NCI-H2196 (cell line): Measurements from ENCODE around the gene SH3BP4.

Experiments
- DNase-seq: peaks from one replicate; lab custom pipeline; 2025; ENCODE audit not compliant: unreplicated experiment; lab: John Stamatoyannopoulos, UW

The SH3BP4 gene, protein sequence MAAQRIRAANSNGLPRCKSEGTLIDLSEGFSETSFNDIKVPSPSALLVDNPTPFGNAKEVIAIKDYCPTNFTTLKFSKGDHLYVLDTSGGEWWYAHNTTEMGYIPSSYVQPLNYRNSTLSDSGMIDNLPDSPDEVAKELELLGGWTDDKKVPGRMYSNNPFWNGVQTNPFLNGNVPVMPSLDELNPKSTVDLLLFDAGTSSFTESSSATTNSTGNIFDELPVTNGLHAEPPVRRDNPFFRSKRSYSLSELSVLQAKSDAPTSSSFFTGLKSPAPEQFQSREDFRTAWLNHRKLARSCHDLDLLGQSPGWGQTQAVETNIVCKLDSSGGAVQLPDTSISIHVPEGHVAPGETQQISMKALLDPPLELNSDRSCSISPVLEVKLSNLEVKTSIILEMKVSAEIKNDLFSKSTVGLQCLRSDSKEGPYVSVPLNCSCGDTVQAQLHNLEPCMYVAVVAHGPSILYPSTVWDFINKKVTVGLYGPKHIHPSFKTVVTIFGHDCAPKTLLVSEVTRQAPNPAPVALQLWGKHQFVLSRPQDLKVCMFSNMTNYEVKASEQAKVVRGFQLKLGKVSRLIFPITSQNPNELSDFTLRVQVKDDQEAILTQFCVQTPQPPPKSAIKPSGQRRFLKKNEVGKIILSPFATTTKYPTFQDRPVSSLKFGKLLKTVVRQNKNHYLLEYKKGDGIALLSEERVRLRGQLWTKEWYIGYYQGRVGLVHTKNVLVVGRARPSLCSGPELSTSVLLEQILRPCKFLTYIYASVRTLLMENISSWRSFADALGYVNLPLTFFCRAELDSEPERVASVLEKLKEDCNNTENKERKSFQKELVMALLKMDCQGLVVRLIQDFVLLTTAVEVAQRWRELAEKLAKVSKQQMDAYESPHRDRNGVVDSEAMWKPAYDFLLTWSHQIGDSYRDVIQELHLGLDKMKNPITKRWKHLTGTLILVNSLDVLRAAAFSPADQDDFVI

DNA sequence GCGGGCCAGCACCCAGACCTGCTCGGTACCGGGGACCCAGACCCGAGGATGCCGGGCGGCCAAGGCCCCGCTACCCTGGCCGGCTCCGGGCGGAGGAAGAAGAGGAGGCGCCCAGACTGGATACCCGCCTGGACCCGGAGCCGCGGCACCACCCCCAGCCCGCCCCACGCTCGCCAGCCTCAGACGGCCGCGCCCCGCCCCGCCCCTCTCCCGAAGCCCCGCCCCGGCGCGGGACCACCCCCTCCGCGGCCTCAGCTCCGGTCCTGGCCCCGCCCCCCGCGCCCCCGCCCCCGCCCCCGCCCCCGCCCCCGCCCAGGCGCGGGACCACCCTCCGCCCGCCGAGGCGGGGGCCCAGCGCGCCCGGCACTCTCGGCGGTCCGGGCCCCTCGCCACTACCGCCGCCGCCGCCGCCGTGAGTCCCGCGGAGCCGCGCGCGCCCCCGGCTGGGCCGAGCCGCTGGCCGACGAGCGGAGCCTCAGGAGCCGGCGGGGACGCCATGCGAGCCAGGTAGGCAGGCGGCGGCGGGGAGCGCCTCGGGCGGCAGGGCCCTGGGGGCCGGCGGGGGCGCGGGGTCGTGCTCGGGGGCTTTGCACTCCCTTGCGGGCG is at the start of gene SH3BP4:
TSS of gene SH3BP4 (plus strand) at position 354 of the 606 bp plus-strand sequence. CDS start 82,986 bp downstream, outside the sequence.
- DNase-seq, result peak; percentile 79

DNA sequence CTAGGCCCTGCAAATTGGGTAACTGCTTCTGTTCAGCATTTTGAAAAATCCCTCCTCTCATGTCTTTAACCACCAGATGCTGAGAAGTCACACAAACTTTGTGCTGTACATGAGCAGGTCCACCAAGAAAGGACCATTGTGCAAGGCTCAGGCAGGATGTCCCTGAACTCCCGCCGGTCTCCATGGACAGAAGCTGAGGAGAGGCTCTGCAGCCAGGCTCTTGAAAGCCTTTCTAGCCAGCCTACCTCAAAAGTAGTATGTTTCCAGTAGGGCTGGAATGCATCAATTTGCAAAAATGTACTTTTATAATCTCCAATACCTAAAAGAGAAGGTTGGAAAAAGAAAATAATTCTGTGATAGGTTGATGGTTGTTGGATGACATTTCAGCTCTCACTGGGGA is 47.0 kb upstream of the SH3BP4 start:
- DNase-seq, result no peak

DNA sequence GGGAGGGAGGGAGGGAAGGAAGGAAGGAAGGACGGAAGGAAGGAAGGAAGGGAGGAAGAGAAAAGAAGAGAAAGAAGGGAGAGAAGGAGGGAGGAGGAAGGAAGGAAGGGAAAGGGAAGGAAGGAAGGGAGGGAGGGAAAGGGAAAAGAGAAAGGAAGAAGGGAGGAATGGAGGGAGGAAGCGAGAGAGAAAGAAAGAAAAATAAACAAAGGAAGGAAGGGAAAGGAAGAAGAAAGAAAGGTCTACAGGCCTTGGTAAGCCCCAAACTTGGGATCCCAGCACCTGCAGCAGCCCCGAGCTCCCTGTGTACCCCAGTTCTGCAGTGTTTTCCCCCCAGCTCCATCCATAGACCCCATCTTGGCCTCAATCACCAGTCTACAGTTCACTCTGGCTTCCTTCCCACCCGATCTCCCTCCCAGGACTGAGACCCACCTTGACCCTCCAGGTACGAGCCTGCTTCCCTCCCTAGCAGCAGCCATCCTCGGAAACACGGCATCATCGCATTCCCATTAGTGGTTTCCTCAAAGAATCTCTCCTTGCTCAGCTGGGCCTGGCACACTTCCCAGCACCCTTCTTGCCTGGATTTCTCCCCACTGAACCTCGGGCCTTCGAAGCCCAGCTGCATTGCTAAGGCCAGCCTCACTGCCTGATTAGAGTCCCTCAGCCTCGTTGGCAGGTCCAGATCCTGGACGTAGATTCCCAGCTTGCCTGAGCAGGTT is 46.1 kb upstream of the SH3BP4 start:
- no peak for DNase-seq

DNA sequence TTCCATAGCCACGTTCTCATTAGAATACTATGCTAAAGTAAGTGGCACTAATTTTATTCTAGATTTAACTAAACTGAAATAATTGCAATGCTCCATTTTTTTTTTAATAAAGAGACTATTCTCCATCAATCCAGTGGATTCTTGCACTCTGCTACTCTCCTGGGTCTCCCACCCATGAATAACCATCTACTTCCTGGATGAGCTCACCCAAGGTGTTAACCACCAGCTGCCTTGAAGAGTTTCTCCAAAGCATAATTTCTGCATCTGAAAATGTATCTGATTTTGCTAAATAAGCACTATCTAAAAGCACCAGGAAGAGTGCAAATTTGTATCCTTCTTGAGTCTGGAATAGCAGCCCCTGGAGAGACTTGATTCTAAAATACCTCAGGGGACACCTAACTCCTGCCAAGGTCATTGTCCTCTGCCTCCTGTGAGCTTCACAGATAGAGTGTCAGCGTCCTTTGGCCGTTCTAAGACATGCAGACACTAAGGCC is 41.6 kb upstream of the SH3BP4 start:
- peak; percentile 25 for DNase-seq

DNA sequence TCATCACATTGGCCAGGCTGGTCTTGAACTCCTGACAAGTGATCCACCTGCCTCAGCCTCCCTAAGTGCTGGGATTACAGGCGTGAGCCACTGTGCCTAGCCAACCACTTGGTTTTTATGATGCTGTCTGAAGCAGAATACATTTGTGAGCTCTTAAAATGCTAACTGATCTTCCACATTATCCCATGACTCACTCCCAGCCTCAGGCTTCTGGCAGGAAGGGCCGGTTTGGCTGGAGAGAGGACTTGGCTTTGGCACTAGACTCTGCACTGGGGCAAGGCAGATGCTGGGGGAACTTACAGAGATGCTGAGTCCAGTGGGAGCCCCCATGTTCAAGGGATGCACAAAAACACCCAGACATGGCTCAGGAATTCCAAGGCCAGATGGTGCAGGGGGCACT is 40.5 kb upstream of the SH3BP4 start:
- DNase-seq, result peak; percentile 24

DNA sequence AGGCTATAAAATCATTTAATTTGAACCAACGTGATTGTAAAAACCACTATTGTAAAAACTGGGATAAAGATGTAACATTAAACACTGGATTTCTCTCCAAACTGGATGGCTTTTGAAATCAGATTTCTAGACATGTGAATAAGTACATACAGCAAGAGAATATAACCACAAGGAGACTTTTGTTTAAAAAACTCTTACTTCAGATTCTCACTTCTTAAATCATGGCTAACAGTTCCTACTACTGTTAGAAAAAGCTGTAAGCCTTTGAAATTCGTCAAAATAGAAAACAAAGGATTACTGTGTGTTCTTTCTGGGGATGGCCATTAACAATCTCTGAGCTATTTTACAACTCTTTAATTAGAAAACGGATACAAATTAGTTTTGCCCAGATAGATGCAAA is 39.4 kb upstream of the SH3BP4 start:
- DNase-seq, result no peak

DNA sequence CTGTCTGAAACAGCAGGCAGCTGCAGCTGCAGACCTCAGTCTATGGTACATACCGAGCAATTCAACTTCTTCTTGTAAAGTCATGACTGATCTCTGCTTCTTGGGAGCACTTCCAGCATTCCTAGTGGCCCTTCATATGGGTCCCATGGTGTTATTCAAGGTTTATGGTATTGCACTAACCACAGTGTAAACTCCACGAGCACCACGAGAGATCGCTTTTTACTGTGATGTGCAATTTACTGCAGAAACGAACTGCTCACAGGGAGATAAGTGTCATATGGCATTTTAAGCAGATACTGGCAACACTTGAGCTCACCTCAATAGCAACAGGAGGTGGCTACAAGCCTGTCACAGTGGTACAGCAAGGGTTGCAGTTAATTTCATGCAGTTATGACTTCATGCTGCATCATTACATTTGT is 38.6 kb upstream of the SH3BP4 start:
- no peak for DNase-seq

DNA sequence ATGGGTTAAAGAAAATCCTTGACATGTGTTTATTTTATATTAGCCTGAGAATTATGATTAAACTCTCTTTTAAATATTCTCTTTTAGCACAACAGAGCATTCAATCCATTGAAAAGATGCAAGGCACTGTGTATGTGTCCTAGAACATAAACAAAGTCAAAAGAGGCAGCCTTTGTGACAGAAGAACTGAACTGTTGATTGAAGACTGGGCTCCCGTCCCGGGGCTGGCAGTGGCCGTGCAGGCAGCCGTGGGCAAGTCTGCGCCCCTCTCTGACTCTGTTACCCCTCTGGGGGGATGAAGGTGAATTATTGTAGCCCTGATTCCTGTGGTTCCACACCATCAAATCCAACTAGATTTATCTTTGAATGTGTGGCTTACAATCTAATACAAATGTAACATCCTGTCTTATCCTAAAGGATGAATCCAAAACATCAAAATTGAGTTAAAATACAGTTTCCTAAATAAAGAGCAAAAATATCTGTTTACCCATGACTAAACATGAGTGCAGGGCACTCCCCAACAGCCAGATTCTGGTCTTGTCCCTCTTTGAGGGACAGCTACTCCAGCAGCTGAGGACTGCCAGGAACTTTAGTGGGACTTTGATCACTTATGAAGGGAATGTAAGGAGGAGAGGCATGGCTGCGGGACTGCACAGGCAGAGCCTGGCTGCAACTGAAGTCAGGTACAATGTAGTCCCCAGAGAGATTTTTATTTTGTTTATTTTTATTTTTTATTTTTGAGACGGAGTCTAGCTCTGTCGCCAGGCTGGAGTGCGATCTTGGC is 37.3 kb upstream of the SH3BP4 start:
- DNase-seq, result no peak

DNA sequence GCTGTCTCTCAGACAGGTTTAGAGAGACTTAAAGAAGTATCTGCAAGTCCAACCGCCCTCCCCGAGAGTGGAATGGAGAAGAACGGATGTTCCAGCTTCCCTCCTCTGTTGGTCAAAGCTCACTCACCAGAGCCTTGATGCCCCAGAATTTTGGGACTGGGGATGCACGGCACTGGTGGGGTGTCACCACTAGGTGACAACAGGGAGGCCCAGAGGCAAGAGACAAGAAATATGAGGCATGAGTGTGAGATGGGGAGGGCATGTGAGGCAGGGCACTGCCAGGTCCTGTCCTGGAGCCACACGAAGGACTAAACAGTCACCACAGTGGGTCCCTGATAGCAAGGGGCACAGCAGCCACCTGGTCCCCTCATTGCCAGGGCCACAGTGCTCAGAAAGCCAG is 35.1 kb upstream of the SH3BP4 start:
- DNase-seq, result no peak

DNA sequence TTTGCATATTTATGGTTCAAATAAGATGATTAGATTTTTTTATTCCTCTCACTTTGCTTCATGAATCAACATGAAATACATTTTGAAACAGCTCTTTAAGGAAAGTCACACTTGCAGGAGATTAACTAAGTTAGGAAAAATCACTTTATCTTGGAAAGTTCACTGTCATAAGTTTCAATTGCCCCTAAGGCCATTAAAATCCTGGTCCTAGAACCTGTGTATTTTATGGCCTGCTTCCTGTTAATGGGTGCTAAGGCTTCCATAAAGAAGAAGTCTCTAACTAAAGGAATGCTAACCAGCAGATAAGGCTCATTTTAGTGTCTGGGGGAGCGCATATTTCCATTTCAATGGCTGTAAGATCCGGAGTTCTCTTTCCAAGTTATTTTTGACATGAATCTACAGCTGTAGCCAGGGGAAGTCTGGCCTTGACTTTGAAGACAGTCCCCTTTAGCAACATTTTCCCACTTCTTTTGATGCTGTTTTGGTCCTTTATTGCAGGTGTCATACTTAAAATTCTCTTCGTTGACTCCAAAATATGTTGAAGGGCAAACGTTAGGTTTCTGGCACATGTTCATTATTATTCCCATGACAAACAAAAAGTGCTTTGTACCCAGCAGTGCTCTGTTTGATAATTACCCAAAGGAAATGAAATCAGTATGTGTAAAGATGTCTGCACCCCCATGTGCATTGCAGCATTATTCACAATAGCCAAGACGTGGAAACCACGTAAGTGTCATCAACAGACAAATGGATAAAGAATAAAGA is 34.4 kb upstream of the SH3BP4 start:
- DNase-seq, result no peak

DNA sequence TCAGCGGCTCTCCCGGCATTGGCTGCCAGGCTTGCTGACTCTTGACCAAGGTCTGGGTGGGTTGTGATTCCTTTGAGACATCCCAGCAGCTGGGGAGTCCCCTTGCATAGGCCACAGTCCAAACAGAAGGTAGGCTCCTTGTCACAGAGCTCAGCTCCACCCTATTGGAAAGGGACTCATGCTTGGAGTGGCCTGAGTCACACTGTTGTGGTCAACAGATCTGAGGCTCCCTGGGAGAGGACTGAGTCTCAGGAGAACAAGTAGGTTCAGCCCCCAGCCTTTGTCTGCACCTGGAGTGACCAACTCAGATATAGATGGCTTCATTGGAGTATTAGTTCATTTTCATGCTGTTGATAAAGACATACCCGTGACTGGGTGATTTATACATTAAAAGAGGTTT is 32.1 kb upstream of the SH3BP4 start:
- no peak for DNase-seq

DNA sequence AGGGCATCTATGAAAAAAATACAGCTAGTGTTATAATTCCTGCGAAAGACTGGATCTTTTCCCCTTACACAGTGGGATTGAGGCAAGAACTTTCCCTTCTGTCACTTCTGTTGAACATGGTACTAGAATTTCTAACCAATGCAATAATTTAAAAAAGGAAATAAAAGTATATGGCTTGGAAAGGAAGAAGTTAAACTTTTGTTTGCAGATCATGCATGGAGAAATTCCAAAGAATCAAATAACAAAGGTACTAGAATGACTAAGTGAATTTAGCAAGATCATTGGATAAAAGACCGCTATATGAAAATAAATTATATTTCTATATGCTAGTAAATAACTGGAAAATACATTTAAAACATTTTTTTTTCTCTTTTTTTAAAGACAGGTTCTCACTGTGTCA is 31.0 kb upstream of the SH3BP4 start:
- no peak for DNase-seq

DNA sequence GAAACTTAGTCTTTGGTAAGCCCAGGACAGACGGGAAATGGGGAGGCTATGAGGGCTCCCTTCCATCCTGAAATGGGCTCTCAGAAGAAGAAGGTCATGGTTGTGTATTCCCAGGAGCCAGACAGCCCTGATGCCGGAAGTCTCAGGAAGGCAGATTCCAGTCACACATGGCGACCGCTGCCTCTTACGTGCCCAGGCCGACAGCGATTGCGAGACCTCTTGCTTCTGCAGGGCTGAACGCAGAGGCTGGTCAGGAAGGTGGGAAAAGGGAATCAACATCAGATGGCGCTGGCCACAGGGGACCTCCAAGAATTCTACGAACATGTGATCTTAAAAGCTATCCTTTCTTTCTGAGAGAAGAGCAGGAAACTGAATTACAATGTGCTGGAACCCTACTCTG is 22.8 kb upstream of the SH3BP4 start:
- no peak for DNase-seq

DNA sequence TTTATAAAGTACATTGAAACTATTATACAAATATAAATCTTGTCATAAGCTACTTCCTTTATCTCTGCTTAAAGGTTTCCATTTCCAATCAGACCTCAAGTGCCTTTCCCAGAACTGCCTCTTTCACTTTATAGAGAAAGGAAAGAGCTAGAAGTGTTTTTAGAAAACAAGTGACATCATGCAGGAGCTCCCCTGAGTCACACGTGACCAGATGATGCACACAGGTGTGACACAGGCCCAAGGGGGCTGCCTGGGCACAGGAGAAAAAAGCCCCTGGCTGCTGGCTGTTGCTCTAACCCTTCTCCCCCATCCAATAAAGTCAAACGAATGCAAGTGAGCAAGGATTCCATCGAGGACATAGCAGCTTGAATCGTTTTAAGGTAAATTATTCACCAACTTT is 21.4 kb upstream of the SH3BP4 start:
- no peak for DNase-seq

DNA sequence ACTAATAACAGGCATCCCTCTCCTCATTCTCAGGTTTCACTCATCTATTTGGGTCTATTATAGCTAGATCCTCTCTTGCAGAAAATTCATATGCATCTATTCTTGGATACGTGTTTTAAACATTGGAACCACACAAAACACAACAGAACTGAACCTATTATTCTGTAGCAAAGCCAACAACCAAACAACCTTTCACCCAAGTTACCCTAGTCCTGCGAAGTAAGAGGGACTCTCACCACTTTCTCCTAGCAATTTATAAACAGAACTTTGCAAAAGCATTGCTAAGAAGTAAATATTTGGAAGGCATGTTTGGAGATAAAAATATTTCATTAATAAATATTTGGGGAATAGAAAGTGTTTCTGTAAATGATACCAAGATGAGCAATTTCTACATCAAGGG is 20.4 kb upstream of the SH3BP4 start:
- no peak for DNase-seq

DNA sequence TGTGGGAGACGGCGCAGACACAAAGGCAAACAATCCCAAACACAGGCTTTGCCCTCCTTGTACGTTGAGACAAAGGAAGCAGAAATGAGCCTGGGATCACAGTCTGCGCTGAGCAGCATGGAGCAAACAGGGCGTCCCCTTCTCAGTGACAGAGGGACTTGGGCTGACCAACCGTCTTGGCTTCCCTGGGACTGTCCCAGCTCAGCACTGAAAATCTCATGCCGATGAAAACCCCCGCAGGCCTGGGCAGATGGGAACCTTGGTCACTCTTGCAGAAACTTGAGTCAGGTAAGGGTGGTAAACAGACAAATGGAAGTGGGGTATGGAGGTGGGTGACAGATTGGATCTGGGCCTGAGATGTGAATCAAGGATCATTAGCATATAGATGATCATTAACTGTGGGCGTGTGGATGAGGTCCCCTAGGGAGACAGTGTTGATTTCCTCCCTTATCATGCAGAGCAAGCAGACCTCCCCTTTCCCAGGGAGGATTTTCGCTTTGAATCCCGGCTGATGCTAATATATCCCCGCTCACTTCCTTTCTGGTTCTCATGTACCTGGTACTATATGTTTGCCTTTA is 19.1 kb upstream of the SH3BP4 start:
- DNase-seq, result no peak

DNA sequence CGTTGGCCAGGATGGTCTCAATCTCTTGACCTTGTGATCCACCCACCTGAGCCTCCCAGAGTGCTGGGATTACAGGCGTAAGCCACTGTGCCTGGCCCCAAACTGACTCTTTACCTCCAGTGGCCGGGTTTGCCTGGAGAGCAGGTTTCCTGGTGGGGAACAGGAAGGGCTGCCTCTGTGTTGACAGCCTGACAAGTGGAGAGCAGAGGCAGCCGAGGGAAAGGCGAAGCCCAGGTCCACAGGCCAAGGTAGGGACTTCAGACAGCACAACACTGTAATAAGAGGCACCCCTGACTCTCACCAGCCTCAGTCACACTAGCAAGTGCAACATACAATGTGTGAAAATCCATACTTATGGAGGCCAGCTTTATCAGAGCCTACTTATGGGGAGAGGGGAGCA is 16.5 kb upstream of the SH3BP4 start:
- no peak for DNase-seq

DNA sequence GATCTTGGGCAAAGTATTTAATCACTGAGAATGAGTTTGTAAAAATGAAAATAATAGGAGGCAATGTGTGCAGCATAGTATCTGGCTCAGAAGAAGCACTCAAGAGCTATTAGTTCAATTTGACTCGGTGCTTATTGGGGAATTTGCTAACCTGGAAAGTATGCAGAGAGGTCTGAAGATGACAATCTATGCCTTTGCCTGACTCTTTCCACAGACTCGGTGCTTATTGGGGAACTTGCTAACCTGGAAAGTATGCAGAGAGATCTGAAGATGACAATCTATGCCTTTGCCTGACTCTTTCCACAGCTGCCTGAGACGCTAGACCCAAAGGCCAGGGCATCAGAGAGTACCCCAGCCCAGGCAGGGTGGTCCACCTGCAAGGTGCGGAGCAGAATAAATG is 12.2 kb upstream of the SH3BP4 start:
- DNase-seq, result no peak

DNA sequence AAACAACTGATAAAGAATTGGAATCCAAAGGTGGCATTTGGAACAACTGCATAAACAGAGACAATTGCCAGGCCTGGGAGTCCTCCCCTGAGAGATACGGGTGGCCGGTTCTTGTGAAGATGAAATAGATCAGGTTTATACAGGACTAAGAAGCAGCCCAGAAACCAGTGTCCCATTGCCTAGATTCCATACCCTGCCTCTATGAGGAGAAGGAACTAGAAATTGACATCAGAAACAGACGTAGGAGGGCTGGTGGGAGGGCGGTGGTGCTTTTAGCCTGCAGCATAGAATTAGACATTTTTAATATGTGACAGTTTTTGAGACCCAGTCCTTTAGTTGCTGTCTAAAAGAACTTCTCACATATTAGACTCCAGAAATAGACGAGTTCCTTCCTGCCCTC is 11.8 kb upstream of the SH3BP4 start:
- no peak for DNase-seq
